Measurements from ENCODE around the gene UQCRC2. TPM values are rescaled to one million over a fixed set of nuclear protein-coding genes. Genes with fewer than 3 reads are reported as not detected.
A peak's percentile ranks its signal among the peaks of the same experiment; 100 is the strongest.
"Not testable (repeated sequence)": the region's sequence is repeated elsewhere in the genome, so short reads cannot be mapped to it uniquely, and the experiment has no call there.

Gene UQCRC2
- total and polyA plus RNA-seq, 10 of the 15 experiments (the other 5 are each of a cell fraction or from before 2014, with no cell fraction given) = 256 to 563 (median 327) TPM

GRCh38 chr16:21933790-21934189, 19.4 kb upstream of the UQCRC2 start:
- H3K36me3 ChIP-seq (ENCODE audit: control insufficient read depth in 2 of 2, insufficient read depth in 2 of 2, low read length in 1 of 2); RAD21 ChIA-PET (ENCODE audit: unreplicated experiment); DNase-seq (ENCODE audit: low read depth, low spot score); FAIRE-seq; BruUV-seq (replicated peaks); H3K27me3 ChIP-seq (replicated peaks in 1 of 2; ENCODE audit: control insufficient read depth in 2 of 2, insufficient read depth in 2 of 2, low read length in 1 of 2); H3K9me3 ChIP-seq (replicated peaks; ENCODE audit: control insufficient read depth, insufficient read depth, low read length); H3K4me1 ChIP-seq (ENCODE audit: control insufficient read depth, insufficient read depth, low read length); H3K4me3 ChIP-seq; H2AFZ ChIP-seq (ENCODE audit: control insufficient read depth, low read depth, low read length); H4K20me1 ChIP-seq (ENCODE audit: control insufficient read depth, insufficient read depth); POLR2A ChIA-PET; intact Hi-C loops (cut with micrococcal nuclease; ENCODE audit: unreplicated experiment); H3K27ac ChIP-seq (ENCODE audit: control insufficient read depth, insufficient read depth); ATAC-seq; H3K9ac ChIP-seq (ENCODE audit: control insufficient read depth, insufficient read depth, low read length); H3K79me2 ChIP-seq (ENCODE audit: control insufficient read depth, insufficient read depth, low read length); H3K4me2 ChIP-seq (ENCODE audit: control insufficient read depth, insufficient read depth): not testable (repeated sequence)
- ChIA-PET CTCF (interaction anchor here (1.0 kb wide), 1 partner anchor 13 kb away, joined by 3 read pairs; no protein-coding TSS in a partner anchor), SMC1A (ENCODE audit: uncharacterized antibody, unreplicated experiment) (interaction anchor here (0.9 kb wide), 2 partner anchors 13 to 15 kb away, joined by 3 to 5 read pairs; no protein-coding TSS in a partner anchor)
- WGBS (ENCODE audit: insufficient coverage, insufficient replicate concordance, low lambda C conversion rate, missing lambda C conversion rate) = 3% methylated on average over 2 of the region's 4 CpGs
- in situ Hi-C loops (cut with MboI) = loop anchor here (10.0 kb wide), 1 partner anchor 109 kb away; no protein-coding TSS in a partner anchor
- TF ChIP-seq NBN (IDR thresholded peaks at IDR 0.05) (0 out of 2 replicates have a peak, but pooled peaks have one; percentile 27), SMARCA5 (IDR thresholded peaks at IDR 0.05) (0 out of 2 replicates have a peak, but pooled peaks have one; percentile 40)

- H2AFZ ChIP-seq (ENCODE audit: control insufficient read depth, low read depth, low read length); BruUV-seq (replicated peaks); H3K9me3 ChIP-seq (replicated peaks; ENCODE audit: control insufficient read depth, insufficient read depth, low read length); intact Hi-C loops (cut with micrococcal nuclease; ENCODE audit: unreplicated experiment); H3K36me3 ChIP-seq (ENCODE audit: control insufficient read depth in 2 of 2, insufficient read depth in 2 of 2, low read length in 1 of 2); ATAC-seq; CTCF ChIA-PET; H3K79me2 ChIP-seq (ENCODE audit: control insufficient read depth, insufficient read depth, low read length); FAIRE-seq; H3K4me2 ChIP-seq (ENCODE audit: control insufficient read depth, insufficient read depth); DNase-seq (ENCODE audit: low read depth, low spot score); POLR2A ChIA-PET; H3K27me3 ChIP-seq (replicated peaks in 1 of 2; ENCODE audit: control insufficient read depth in 2 of 2, insufficient read depth in 2 of 2, low read length in 1 of 2); H4K20me1 ChIP-seq (ENCODE audit: control insufficient read depth, insufficient read depth); H3K4me1 ChIP-seq (ENCODE audit: control insufficient read depth, insufficient read depth, low read length); H3K9ac ChIP-seq (ENCODE audit: control insufficient read depth, insufficient read depth, low read length); H3K4me3 ChIP-seq; H3K27ac ChIP-seq (ENCODE audit: control insufficient read depth, insufficient read depth): not testable (repeated sequence)
- 43% methylated on average over 6 of the region's 6 CpGs for WGBS (ENCODE audit: insufficient coverage, insufficient replicate concordance, low lambda C conversion rate, missing lambda C conversion rate)
- ChIA-PET RAD21 (ENCODE audit: unreplicated experiment) (interaction anchor here (1.1 kb wide), 1 partner anchor 11 kb away, joined by 6 read pairs; no protein-coding TSS in a partner anchor), SMC1A (ENCODE audit: uncharacterized antibody, unreplicated experiment) (interaction anchor here (0.8 kb wide), 1 partner anchor 11 kb away, joined by 5 read pairs; no protein-coding TSS in a partner anchor)
- peak; percentile 19 for TF ChIP-seq MEF2B (IDR thresholded peaks at IDR 0.05; ENCODE audit: partially characterized antibody, poor library complexity, severe bottlenecking)
- in situ Hi-C loops (cut with MboI) = loop anchor here (10.0 kb wide), 1 partner anchor 111 kb away; no protein-coding TSS in a partner anchor
Measured at GRCh38 chr16:21936216-21936615, 16.9 kb upstream of the UQCRC2 start.
